CD4-positive, alpha-beta T cell (primary cell): ENCODE results near the gene CTSC. TPM values are rescaled to one million over a fixed set of nuclear protein-coding genes. Genes with fewer than 3 reads are reported as not detected.

Experiments used
- ATAC-seq: fragments of 200-7000 bp; cut with Tn5 transposase; one replicate; pipeline ENCODE4 v1.10.0; 2022; ENCODE audit warnings: mild to moderate bottlenecking; ENCODE audit not compliant: poor library complexity
- CTCF ChIA-PET: fragments of 350-600 bp; sonication (Branson Sonifier 250); formaldehyde crosslinking; loops from one replicate; lab custom pipeline; 2021; ENCODE audit warnings: antibody characterized with exemption, inconsistent platforms; lab: Charles Lee
- POLR2A ChIA-PET: fragments of 350-600 bp; sonication (Branson Sonifier 250); formaldehyde crosslinking; loops from one replicate; lab custom pipeline; 2021; ENCODE audit warnings: antibody characterized with exemption, inconsistent platforms; lab: Charles Lee
- DNase-seq, 14 experiments: peaks; one replicate each; pipeline ENCODE4 v3.0.0-alpha.2; 2013 to 2020; ENCODE audit warnings: mixed read lengths in 2 of 14
- H3K27ac ChIP-seq, 2 donors: one replicate each; pipeline versions ENCODE4 v1.5.1 to v1.7.0; 2013; ENCODE audit warnings: low read length in 2 of 2, low read depth in 1 of 2, mild to moderate bottlenecking in 1 of 2
- H3K27me3 ChIP-seq, 2 experiments: 1 replicate in 1 of 2; 2 replicates in 1 of 2; pipeline versions ENCODE4 v1.6.1 to v1.7.0; 2013; ENCODE audit warnings: low read length in 2 of 2, control low read depth in 1 of 2, mild to moderate bottlenecking in 1 of 2, moderate library complexity in 1 of 2; ENCODE audit not compliant: insufficient read depth in 2 of 2, control insufficient read depth in 1 of 2
- H3K36me3 ChIP-seq: one replicate; pipeline ENCODE4 v1.6.1; 2013; ENCODE audit warnings: low read length, control low read depth; ENCODE audit not compliant: insufficient read depth
- H3K4me1 ChIP-seq: one replicate; pipeline ENCODE4 v1.6.1; 2013; ENCODE audit warnings: low read length, control low read depth; ENCODE audit not compliant: insufficient read depth
- H3K4me3 ChIP-seq: one replicate; pipeline ENCODE4 v1.5.1; 2013; ENCODE audit warnings: mild to moderate bottlenecking, low read length, moderate library complexity
- H3K9me3 ChIP-seq, 2 experiments: 1 replicate in 1 of 2; 2 replicates in 1 of 2; pipeline versions ENCODE4 v1.6.1 to v1.7.0; 2013; ENCODE audit warnings: low read length in 2 of 2, mild to moderate bottlenecking in 2 of 2, control low read depth in 1 of 2, moderate library complexity in 1 of 2; ENCODE audit not compliant: control insufficient read depth in 1 of 2, insufficient read depth in 1 of 2
- H3K27ac Mint-ChIP-seq: one replicate; pipeline ENCODE4 v1.8.0; 2020; ENCODE audit warnings: mixed read lengths
- H3K27me3 Mint-ChIP-seq: one replicate; pipeline ENCODE4 v1.8.0; 2021; ENCODE audit warnings: mixed read lengths
- H3K36me3 Mint-ChIP-seq: one replicate; pipeline ENCODE4 v1.8.0; 2021; ENCODE audit warnings: low read depth, mixed read lengths
- H3K4me1 Mint-ChIP-seq: one replicate; pipeline ENCODE4 v1.8.0; 2021; ENCODE audit warnings: low read depth, mixed read lengths
- H3K4me3 Mint-ChIP-seq: one replicate; pipeline ENCODE4 v1.8.0; 2020; ENCODE audit warnings: mild to moderate bottlenecking, mixed read lengths
- H3K9me3 Mint-ChIP-seq: one replicate; pipeline ENCODE4 v1.8.0; 2020; ENCODE audit warnings: mixed read lengths
- CTCF ChIP-seq: fragments of 200-600 bp; IDR thresholded peaks from one replicate; pipeline ENCODE4 v1.8.0; 2022; ENCODE audit warnings: antibody characterized with exemption, mild to moderate bottlenecking
- intact Hi-C, 2 experiments: fragments of 100-400 bp; cut with DNase I in 1 of 2; cut with micrococcal nuclease in 1 of 2; formaldehyde crosslinking; loops; one replicate each; pipeline versions ENCODE4 v1.15.1 to v1.9.0; 2023 to 2025; cut with DNase I, micrococcal nuclease
- total RNA-seq, 174 experiments: library from RNA in 2 of 174; stranded (reverse) in 2 of 174; gene quantifications; one replicate each; pipeline ENCODE4 v1.2.3 and lab custom pipeline; 2021 to 2026

The CTSC gene
- total RNA-seq, 2 experiments from 2014 or later = 28.5 to 32.6 TPM

GRCh38 chr11:88345949-88346348 is 8.4 kb upstream of the CTSC start:
- intact Hi-C loops = no loop called here
- ChIA-PET CTCF (no interaction called here), POLR2A (interaction anchor here (1.3 kb wide), 1 partner anchor 9 kb away, joined by 5 read pairs; the partner anchor contains the start of gene CTSC)
- no peak overlapping the region for H3K27ac ChIP-seq
- H3K4me1 Mint-ChIP-seq = peaks cover 8% of the 10 kb centered on the region
- H3K27me3 Mint-ChIP-seq = no peaks in the 10 kb centered on the region
- no peaks in the 10 kb centered on the region for H3K36me3 ChIP-seq
- DNase-seq = no peak
- H3K36me3 Mint-ChIP-seq = no peaks in the 10 kb centered on the region
- no peaks in the 10 kb centered on the region for H3K9me3 ChIP-seq
- no peaks in the 10 kb centered on the region for H3K9me3 Mint-ChIP-seq
- TF ChIP-seq CTCF = no peak
- H3K4me3 ChIP-seq = no peak overlapping the region
- H3K4me3 Mint-ChIP-seq = no peak overlapping the region
- no peak overlapping the region for H3K27ac Mint-ChIP-seq
- no peaks in the 10 kb centered on the region for H3K4me1 ChIP-seq
- no peaks in the 10 kb centered on the region for H3K27me3 ChIP-seq
- no peak for ATAC-seq

GRCh38 chr11:88345408-88345807 is 7.9 kb upstream of the CTSC start:
- no peaks in the 10 kb centered on the region for H3K36me3 Mint-ChIP-seq
- H3K27ac Mint-ChIP-seq = no peak overlapping the region
- Histone ChIP-seq H3K27me3 (no peaks in the 10 kb centered on the region), H3K27ac (no peak overlapping the region), H3K4me3 (no peak overlapping the region), H3K36me3 (no peaks in the 10 kb centered on the region), H3K4me1 (no peaks in the 10 kb centered on the region), H3K9me3 (no peaks in the 10 kb centered on the region)
- H3K4me3 Mint-ChIP-seq = no peak overlapping the region
- ATAC-seq (no peak), DNase-seq (peak in 1 of 14 experiments; percentile 53)
- H3K27me3 Mint-ChIP-seq = no peaks in the 10 kb centered on the region
- intact Hi-C loops = no loop called here
- H3K9me3 Mint-ChIP-seq = no peaks in the 10 kb centered on the region
- H3K4me1 Mint-ChIP-seq = peaks cover 9% of the 10 kb centered on the region
- CTCF ChIA-PET = no interaction called here
- TF ChIP-seq CTCF = no peak
- POLR2A ChIA-PET = interaction anchor here (1.3 to 1.4 kb wide), 2 partner anchors 8 to 10 kb away, joined by 4 to 5 read pairs; partner anchors contain the start of gene CTSC

GRCh38 chr11:88344869-88345268 is 7.3 kb upstream of the CTSC start:
- CTCF ChIA-PET = no interaction called here
- Histone ChIP-seq H3K27ac (no peak overlapping the region), H3K4me1 (peaks cover 3% of the 10 kb centered on the region), H3K9me3 (no peaks in the 10 kb centered on the region), H3K27me3 (no peaks in the 10 kb centered on the region), H3K4me3 (no peak overlapping the region), H3K36me3 (no peaks in the 10 kb centered on the region)
- no peak for DNase-seq
- no peaks in the 10 kb centered on the region for H3K27me3 Mint-ChIP-seq
- H3K27ac Mint-ChIP-seq = no peak overlapping the region
- no peak overlapping the region for H3K4me3 Mint-ChIP-seq
- no peaks in the 10 kb centered on the region for H3K9me3 Mint-ChIP-seq
- TF ChIP-seq CTCF = no peak
- H3K4me1 Mint-ChIP-seq = peaks cover 15% of the 10 kb centered on the region
- ATAC-seq = no peak
- intact Hi-C loops = no loop called here
- H3K36me3 Mint-ChIP-seq = no peaks in the 10 kb centered on the region
- POLR2A ChIA-PET = interaction anchor here (1.3 to 1.4 kb wide), 2 partner anchors 7 to 11 kb away, joined by 4 to 5 read pairs; partner anchors contain the start of gene CTSC
